ENCODE measurements around the gene CLDN4. TPM values are rescaled to one million over a fixed set of nuclear protein-coding genes. Genes with fewer than 3 reads are reported as not detected.

Gene CLDN4
- total RNA-seq, 2 experiments from 2014 or later = 0.16 to 0.29 TPM

GRCh38 chr7:73870041-73870492, 39.3 kb downstream of the CLDN4 start:
- Mint-ChIP-seq H3K4me3 (no peak overlapping the region), H3K9me3 (ENCODE audit: insufficient read depth) (no peaks in the 10 kb centered on the region), H3K36me3 (ENCODE audit: low read depth) (no peaks in the 10 kb centered on the region), H3K27ac (no peak overlapping the region), H3K27me3 (ENCODE audit: low read depth) (no peaks in the 10 kb centered on the region), H3K4me1 (ENCODE audit: low read depth) (no peaks in the 10 kb centered on the region)
- ChIA-PET POLR2A (no interaction called here), CTCF (no interaction called here)
- DNase-seq (no peak), ATAC-seq (no peak)

GRCh38 chr7:73871163-73872011, 40.6 kb downstream of the CLDN4 start:
- no peaks in the 10 kb centered on the region for H3K36me3 Mint-ChIP-seq (ENCODE audit: low read depth)
- ChIA-PET POLR2A (no interaction called here), CTCF (no interaction called here)
- H3K4me3 Mint-ChIP-seq = no peak overlapping the region
- H3K27ac Mint-ChIP-seq = no peak overlapping the region
- no peaks in the 10 kb centered on the region for H3K9me3 Mint-ChIP-seq (ENCODE audit: insufficient read depth)
- no peaks in the 10 kb centered on the region for H3K27me3 Mint-ChIP-seq (ENCODE audit: low read depth)
- no peaks in the 10 kb centered on the region for H3K4me1 Mint-ChIP-seq (ENCODE audit: low read depth)
- ATAC-seq (no peak), DNase-seq (no peak)

- Mint-ChIP-seq H3K27me3 (ENCODE audit: low read depth) (no peaks in the 10 kb centered on the region), H3K27ac (no peak overlapping the region), H3K4me1 (ENCODE audit: low read depth) (no peaks in the 10 kb centered on the region), H3K36me3 (ENCODE audit: low read depth) (no peaks in the 10 kb centered on the region), H3K9me3 (ENCODE audit: insufficient read depth) (no peaks in the 10 kb centered on the region), H3K4me3 (no peak overlapping the region)
- ChIA-PET POLR2A (no interaction called here), CTCF (no interaction called here)
- ATAC-seq = no peak
- DNase-seq = no peak
Measured at GRCh38 chr7:73872056-73872908, 41.5 kb downstream of the CLDN4 start.

- Mint-ChIP-seq H3K27me3 (ENCODE audit: low read depth) (no peaks in the 10 kb centered on the region), H3K9me3 (ENCODE audit: insufficient read depth) (no peaks in the 10 kb centered on the region), H3K36me3 (ENCODE audit: low read depth) (no peaks in the 10 kb centered on the region), H3K4me3 (no peak overlapping the region), H3K4me1 (ENCODE audit: low read depth) (no peaks in the 10 kb centered on the region), H3K27ac (no peak overlapping the region)
- ChIA-PET CTCF (no interaction called here), POLR2A (no interaction called here)
- ATAC-seq = no peak
- DNase-seq = no peak
Measured at GRCh38 chr7:73876361-73876760, 45.6 kb downstream of the CLDN4 start.

- DNase-seq (no peak), ATAC-seq (no peak)
- no peaks in the 10 kb centered on the region for H3K27me3 Mint-ChIP-seq (ENCODE audit: low read depth)
- H3K4me1 Mint-ChIP-seq (ENCODE audit: low read depth) = no peaks in the 10 kb centered on the region
- H3K27ac Mint-ChIP-seq = no peak overlapping the region
- H3K9me3 Mint-ChIP-seq (ENCODE audit: insufficient read depth) = no peaks in the 10 kb centered on the region
- ChIA-PET POLR2A (no interaction called here), CTCF (no interaction called here)
- H3K4me3 Mint-ChIP-seq = no peak overlapping the region
- no peaks in the 10 kb centered on the region for H3K36me3 Mint-ChIP-seq (ENCODE audit: low read depth)
Measured at GRCh38 chr7:73876973-73877372, 46.2 kb downstream of the CLDN4 start.

- Mint-ChIP-seq H3K4me1 (ENCODE audit: low read depth) (no peaks in the 10 kb centered on the region), H3K36me3 (ENCODE audit: low read depth) (no peaks in the 10 kb centered on the region), H3K27me3 (ENCODE audit: low read depth) (no peaks in the 10 kb centered on the region), H3K9me3 (ENCODE audit: insufficient read depth) (no peaks in the 10 kb centered on the region), H3K27ac (no peak overlapping the region), H3K4me3 (no peak overlapping the region)
- POLR2A ChIA-PET = no interaction called here
- DNase-seq (no peak), ATAC-seq (no peak)
- CTCF ChIA-PET = interaction anchor here (1.5 kb wide), 1 partner anchor 147 kb away, joined by 4 read pairs; no protein-coding TSS in a partner anchor
Measured at GRCh38 chr7:73879977-73880681, 49.3 kb downstream of the CLDN4 start.

GRCh38 chr7:73880755-73881328, 50.0 kb downstream of the CLDN4 start:
- no peak overlapping the region for H3K4me3 Mint-ChIP-seq
- ChIA-PET CTCF (interaction anchor here (1.5 kb wide), 1 partner anchor 146 kb away, joined by 4 read pairs; no protein-coding TSS in a partner anchor), POLR2A (interaction anchor here (0.5 kb wide), 1 partner anchor 65 kb away, joined by 3 read pairs; no protein-coding TSS in a partner anchor)
- H3K27ac Mint-ChIP-seq = no peak overlapping the region
- no peaks in the 10 kb centered on the region for H3K27me3 Mint-ChIP-seq (ENCODE audit: low read depth)
- no peaks in the 10 kb centered on the region for H3K4me1 Mint-ChIP-seq (ENCODE audit: low read depth)
- H3K36me3 Mint-ChIP-seq (ENCODE audit: low read depth) = no peaks in the 10 kb centered on the region
- no peak for ATAC-seq
- no peak for DNase-seq
- H3K9me3 Mint-ChIP-seq (ENCODE audit: insufficient read depth) = no peaks in the 10 kb centered on the region

GRCh38 chr7:73881352-73882046, 50.7 kb downstream of the CLDN4 start:
- ATAC-seq = no peak
- no peak overlapping the region for H3K4me3 Mint-ChIP-seq
- peaks cover 4% of the 10 kb centered on the region for H3K27me3 Mint-ChIP-seq (ENCODE audit: low read depth)
- ChIA-PET POLR2A (interaction anchor here (0.5 kb wide), 1 partner anchor 64 kb away, joined by 3 read pairs; no protein-coding TSS in a partner anchor), CTCF (interaction anchor here (1.5 kb wide), 1 partner anchor 145 kb away, joined by 4 read pairs; no protein-coding TSS in a partner anchor)
- no peaks in the 10 kb centered on the region for H3K4me1 Mint-ChIP-seq (ENCODE audit: low read depth)
- H3K9me3 Mint-ChIP-seq (ENCODE audit: insufficient read depth) = no peaks in the 10 kb centered on the region
- DNase-seq = no peak
- no peaks in the 10 kb centered on the region for H3K36me3 Mint-ChIP-seq (ENCODE audit: low read depth)
- no peak overlapping the region for H3K27ac Mint-ChIP-seq

- Mint-ChIP-seq H3K9me3 (ENCODE audit: insufficient read depth) (no peaks in the 10 kb centered on the region), H3K36me3 (ENCODE audit: low read depth) (no peaks in the 10 kb centered on the region), H3K27ac (no peak overlapping the region), H3K4me1 (ENCODE audit: low read depth) (no peaks in the 10 kb centered on the region), H3K4me3 (no peak overlapping the region), H3K27me3 (ENCODE audit: low read depth) (peaks cover 7% of the 10 kb centered on the region)
- POLR2A ChIA-PET = no interaction called here
- ATAC-seq = no peak
- DNase-seq = no peak
- CTCF ChIA-PET = interaction anchor here (1.5 kb wide), 1 partner anchor 145 kb away, joined by 4 read pairs; no protein-coding TSS in a partner anchor
Measured at GRCh38 chr7:73882047-73882402, 51.2 kb downstream of the CLDN4 start.

Data from activated CD8-positive, alpha-beta T cell treated with anti-CD3 and anti-CD28 coated beads, Interleukin-2, amount 10 ng/mL, durations not matched to agents 7 days and 5 days (primary cell).